ENCODE measurements around the gene RCSD1.

The RCSD1 gene

DNA sequence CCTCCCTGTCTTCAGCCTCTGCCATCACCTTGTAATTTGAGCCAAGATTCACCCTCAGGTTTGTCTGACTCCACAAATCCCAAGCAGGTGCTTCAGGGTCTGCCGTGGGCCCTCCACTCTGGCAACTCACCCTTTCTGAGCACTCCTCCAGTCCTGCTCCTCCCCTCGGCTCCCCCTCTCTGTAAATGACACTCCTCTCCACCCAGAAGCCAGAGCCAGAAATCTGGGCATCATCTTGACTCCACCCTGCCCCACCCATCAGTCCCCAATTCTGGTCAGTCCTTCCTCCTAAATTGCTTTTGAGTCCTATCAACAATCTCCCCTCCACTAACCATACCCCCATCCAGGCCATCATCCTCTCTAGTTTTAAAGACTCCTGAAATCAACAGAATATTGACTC is 40.5 kb downstream of the RCSD1 start:
- TF ChIP-seq TEAD4 (IDR thresholded peaks at IDR 0.05), result no peak
- no peak for TF ChIP-seq EGR1 (IDR thresholded peaks at IDR 0.05)
- no peak for TF ChIP-seq NFIC (IDR thresholded peaks at IDR 0.05)
- TF ChIP-seq, protein P1, sequence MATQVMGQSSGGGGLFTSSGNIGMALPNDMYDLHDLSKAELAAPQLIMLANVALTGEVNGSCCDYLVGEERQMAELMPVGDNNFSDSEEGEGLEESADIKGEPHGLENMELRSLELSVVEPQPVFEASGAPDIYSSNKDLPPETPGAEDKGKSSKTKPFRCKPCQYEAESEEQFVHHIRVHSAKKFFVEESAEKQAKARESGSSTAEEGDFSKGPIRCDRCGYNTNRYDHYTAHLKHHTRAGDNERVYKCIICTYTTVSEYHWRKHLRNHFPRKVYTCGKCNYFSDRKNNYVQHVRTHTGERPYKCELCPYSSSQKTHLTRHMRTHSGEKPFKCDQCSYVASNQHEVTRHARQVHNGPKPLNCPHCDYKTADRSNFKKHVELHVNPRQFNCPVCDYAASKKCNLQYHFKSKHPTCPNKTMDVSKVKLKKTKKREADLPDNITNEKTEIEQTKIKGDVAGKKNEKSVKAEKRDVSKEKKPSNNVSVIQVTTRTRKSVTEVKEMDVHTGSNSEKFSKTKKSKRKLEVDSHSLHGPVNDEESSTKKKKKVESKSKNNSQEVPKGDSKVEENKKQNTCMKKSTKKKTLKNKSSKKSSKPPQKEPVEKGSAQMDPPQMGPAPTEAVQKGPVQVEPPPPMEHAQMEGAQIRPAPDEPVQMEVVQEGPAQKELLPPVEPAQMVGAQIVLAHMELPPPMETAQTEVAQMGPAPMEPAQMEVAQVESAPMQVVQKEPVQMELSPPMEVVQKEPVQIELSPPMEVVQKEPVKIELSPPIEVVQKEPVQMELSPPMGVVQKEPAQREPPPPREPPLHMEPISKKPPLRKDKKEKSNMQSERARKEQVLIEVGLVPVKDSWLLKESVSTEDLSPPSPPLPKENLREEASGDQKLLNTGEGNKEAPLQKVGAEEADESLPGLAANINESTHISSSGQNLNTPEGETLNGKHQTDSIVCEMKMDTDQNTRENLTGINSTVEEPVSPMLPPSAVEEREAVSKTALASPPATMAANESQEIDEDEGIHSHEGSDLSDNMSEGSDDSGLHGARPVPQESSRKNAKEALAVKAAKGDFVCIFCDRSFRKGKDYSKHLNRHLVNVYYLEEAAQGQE (IDR thresholded peaks at IDR 0.05; ENCODE audit: low read depth), result no peak

- TF ChIP-seq CREB1 (IDR thresholded peaks at IDR 0.05; ENCODE audit: low read depth), result no peak
- no peak for TF ChIP-seq YY1 (IDR thresholded peaks at IDR 0.05; ENCODE audit: low read depth)
- no peak for TF ChIP-seq FOXM1 (IDR thresholded peaks at IDR 0.05; ENCODE audit: borderline replicate concordance, low read depth)
- TF ChIP-seq, protein P1 (IDR thresholded peaks at IDR 0.05; ENCODE audit: low read depth), result no peak
- TF ChIP-seq TAF1 (IDR thresholded peaks at IDR 0.05; ENCODE audit: low read depth), result no peak
- no peak for TF ChIP-seq CEBPB (IDR thresholded peaks at IDR 0.05)
- no peak for TF ChIP-seq EGR1 (IDR thresholded peaks at IDR 0.05)
- TF ChIP-seq ZBTB7A (IDR thresholded peaks at IDR 0.05; ENCODE audit: low read depth), result no peak
- no peak for TF ChIP-seq RAD21 (IDR thresholded peaks at IDR 0.05; ENCODE audit: low read depth)
- no peak for TF ChIP-seq NFIC (IDR thresholded peaks at IDR 0.05)
- no peak for TF ChIP-seq TEAD4 (IDR thresholded peaks at IDR 0.05)
- TF ChIP-seq TCF12 (IDR thresholded peaks at IDR 0.05; ENCODE audit: low read depth), result no peak
- TF ChIP-seq MAX (IDR thresholded peaks at IDR 0.05), result no peak
Measured at GRCh38 chr1:167671727-167672511, 41.9 kb downstream of the RCSD1 start.

- no peak for TF ChIP-seq EP300 (IDR thresholded peaks at IDR 0.05; ENCODE audit: borderline replicate concordance)
- no peak for TF ChIP-seq FOXM1 (IDR thresholded peaks at IDR 0.05; ENCODE audit: borderline replicate concordance, low read depth)
- no peak for TF ChIP-seq CREB1 (IDR thresholded peaks at IDR 0.05; ENCODE audit: low read depth)
- TF ChIP-seq NFIC (IDR thresholded peaks at IDR 0.05), result no peak
- TF ChIP-seq, protein P1 (IDR thresholded peaks at IDR 0.05; ENCODE audit: low read depth), result no peak
- no peak for TF ChIP-seq TCF12 (IDR thresholded peaks at IDR 0.05; ENCODE audit: low read depth)
- no peak for TF ChIP-seq EGR1 (IDR thresholded peaks at IDR 0.05)
- TF ChIP-seq RAD21 (IDR thresholded peaks at IDR 0.05; ENCODE audit: low read depth), result no peak
- no peak for TF ChIP-seq ZBTB7A (IDR thresholded peaks at IDR 0.05; ENCODE audit: low read depth)
- no peak for TF ChIP-seq CEBPB (IDR thresholded peaks at IDR 0.05)
- TF ChIP-seq, protein P2, sequence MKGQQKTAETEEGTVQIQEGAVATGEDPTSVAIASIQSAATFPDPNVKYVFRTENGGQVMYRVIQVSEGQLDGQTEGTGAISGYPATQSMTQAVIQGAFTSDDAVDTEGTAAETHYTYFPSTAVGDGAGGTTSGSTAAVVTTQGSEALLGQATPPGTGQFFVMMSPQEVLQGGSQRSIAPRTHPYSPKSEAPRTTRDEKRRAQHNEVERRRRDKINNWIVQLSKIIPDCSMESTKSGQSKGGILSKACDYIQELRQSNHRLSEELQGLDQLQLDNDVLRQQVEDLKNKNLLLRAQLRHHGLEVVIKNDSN (IDR thresholded peaks at IDR 0.05), result no peak
- TF ChIP-seq YY1 (IDR thresholded peaks at IDR 0.05; ENCODE audit: low read depth), result no peak
Measured at GRCh38 chr1:167672831-167673230, 42.8 kb downstream of the RCSD1 start.

- TF ChIP-seq CREB1 (IDR thresholded peaks at IDR 0.05; ENCODE audit: low read depth) (no peak), FOXM1 (IDR thresholded peaks at IDR 0.05; ENCODE audit: borderline replicate concordance, low read depth) (no peak), NFIC (IDR thresholded peaks at IDR 0.05) (no peak), YY1 (IDR thresholded peaks at IDR 0.05; ENCODE audit: low read depth) (no peak), TAF1 (IDR thresholded peaks at IDR 0.05; ENCODE audit: low read depth) (no peak), TCF12 (IDR thresholded peaks at IDR 0.05; ENCODE audit: low read depth) (no peak), RAD21 (IDR thresholded peaks at IDR 0.05; ENCODE audit: low read depth) (no peak), MAX (IDR thresholded peaks at IDR 0.05) (no peak), CEBPB (IDR thresholded peaks at IDR 0.05) (no peak), EP300 (IDR thresholded peaks at IDR 0.05; ENCODE audit: borderline replicate concordance) (no peak), EGR1 (IDR thresholded peaks at IDR 0.05) (no peak), TEAD4 (IDR thresholded peaks at IDR 0.05) (no peak), ZBTB7A (IDR thresholded peaks at IDR 0.05; ENCODE audit: low read depth) (no peak)
- TF ChIP-seq, protein P1 (IDR thresholded peaks at IDR 0.05; ENCODE audit: low read depth), result no peak
- TF ChIP-seq, protein P2 (IDR thresholded peaks at IDR 0.05), result no peak
Measured at GRCh38 chr1:167673265-167673664, 43.2 kb downstream of the RCSD1 start.
